RPMI7951 (cell line): Measurements from ENCODE around the gene WDR82. TPM values are rescaled to one million over a fixed set of nuclear protein-coding genes. Genes with fewer than 3 reads are reported as not detected.
"Not testable (repeated sequence)": the region's sequence is repeated elsewhere in the genome, so short reads cannot be mapped to it uniquely, and the experiment has no call there.

Experiments
- DNase-seq: peaks from one replicate; pipeline ENCODE4 v3.0.0-alpha.2; 2012; ENCODE audit warnings: low read depth
- total RNA-seq: library from RNA; depleted of rRNA; stranded (reverse); fragments of >200 nt; shearing (Covaris generic); gene quantifications from 2 replicates; pipeline ENCODE4 v1.2.3, GENCODE V29; 2014

WDR82 gene
- total RNA-seq, 1 experiment from 2014 or later, result 53.0 TPM

GRCh38 chr3:52289747-52290595 is 11.5 kb upstream of the WDR82 start:
- DNase-seq, result no peak

- DNase-seq, result no peak
Observed at GRCh38 chr3:52289338-52289746, 10.9 kb upstream of the WDR82 start.

- DNase-seq, result no peak
Observed at GRCh38 chr3:52288674-52289073, 10.2 kb upstream of the WDR82 start.

- peak; percentile 36 for DNase-seq
Observed at GRCh38 chr3:52286777-52287110, 8.3 kb upstream of the WDR82 start.

GRCh38 chr3:52284051-52284450 is 5.6 kb upstream of the WDR82 start:
- not testable (repeated sequence) for DNase-seq

GRCh38 chr3:52283306-52283705 is 4.9 kb upstream of the WDR82 start:
- DNase-seq, result no peak

- DNase-seq, result no peak
Observed at GRCh38 chr3:52281981-52282801, 3.7 kb upstream of the WDR82 start.

- DNase-seq, result peak; percentile 39
Observed at GRCh38 chr3:52280050-52280461, 1.6 kb upstream of the WDR82 start.

- DNase-seq, result no peak
Observed at GRCh38 chr3:52279596-52279995, 1.1 kb upstream of the WDR82 start.

- DNase-seq, result no peak
Observed at GRCh38 chr3:52277972-52278509, 408 bp downstream of the WDR82 start.

GRCh38 chr3:52277071-52277964 is 1.1 kb downstream of the WDR82 start:
- DNase-seq, result peak; percentile 70

- not testable (repeated sequence) for DNase-seq
Observed at GRCh38 chr3:52274781-52275180, 3.7 kb downstream of the WDR82 start.

GRCh38 chr3:52272831-52273230 is 5.6 kb downstream of the WDR82 start:
- no peak for DNase-seq

GRCh38 chr3:52272172-52272571 is 6.3 kb downstream of the WDR82 start:
- DNase-seq, result not testable (repeated sequence)

- no peak for DNase-seq
Observed at GRCh38 chr3:52270252-52270754, 8.1 kb downstream of the WDR82 start.

GRCh38 chr3:52269776-52270175 is 8.7 kb downstream of the WDR82 start:
- DNase-seq, result no peak

GRCh38 chr3:52268036-52268435 is 10.4 kb downstream of the WDR82 start:
- no peak for DNase-seq

- DNase-seq, result no peak
Observed at GRCh38 chr3:52265387-52265786, 13.1 kb downstream of the WDR82 start.

- DNase-seq, result no peak
Observed at GRCh38 chr3:52262447-52262846, 16.0 kb downstream of the WDR82 start.

- no peak for DNase-seq
Observed at GRCh38 chr3:52259448-52259847, 19.0 kb downstream of the WDR82 start.

GRCh38 chr3:52259035-52259434 is 19.4 kb downstream of the WDR82 start:
- DNase-seq, result no peak
